Left renal pelvis (tissue), 4 donors: ENCODE data around the gene ZNF543. TPM values are rescaled to one million over a fixed set of nuclear protein-coding genes. Genes with fewer than 3 reads are reported as not detected.
A peak's percentile ranks its signal among the peaks of the same experiment; 100 is the strongest.
"Not testable (repeated sequence)": the region's sequence is repeated elsewhere in the genome, so short reads cannot be mapped to it uniquely, and the experiment has no call there.

Experiments
- DNase-seq, 4 donors: peaks; one replicate each; pipeline ENCODE4 v3.0.0-alpha.2; 2013; ENCODE audit warnings: low read depth in 4 of 4, low spot score in 3 of 4
- polyA plus RNA-seq, 4 donors: library from polyadenylated mRNA; unstranded; fragments of 120-200 nt; gene quantifications; one replicate each; pipeline ENCODE4 v1.2.1, GENCODE V29; 2013; ENCODE audit not compliant: insufficient read length in 4 of 4

The ZNF543 gene
- polyA plus RNA-seq, 4 donors = 7.2 to 10.3 (median 8.8) TPM

GRCh38 chr19:57319869-57320179 is 448 bp upstream of the ZNF543 start:
- no peak for DNase-seq

GRCh38 chr19:57321116-57321515 is 844 bp downstream of the ZNF543 start:
- DNase-seq = no peak

GRCh38 chr19:57321751-57322150 is 1.5 kb downstream of the ZNF543 start:
- no peak for DNase-seq

DNA sequence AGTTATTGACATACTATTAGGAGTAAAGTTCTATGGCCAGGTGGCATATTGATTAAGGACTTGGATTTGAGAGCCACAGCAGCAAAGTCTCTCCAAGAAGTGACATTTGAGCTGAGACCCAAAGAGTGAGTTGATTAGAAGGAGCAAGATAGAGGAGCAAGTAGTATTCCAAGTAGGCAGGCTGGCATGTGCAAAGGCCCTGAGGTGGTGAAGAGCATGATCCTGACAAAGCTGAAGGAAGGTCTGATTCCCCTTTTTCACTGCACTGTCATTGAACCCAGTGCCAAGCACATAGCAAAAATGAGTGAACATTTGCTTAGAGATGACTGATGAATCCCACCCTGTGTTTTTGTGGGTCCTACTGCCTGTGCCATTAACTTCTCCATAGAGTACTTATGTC is 4.7 kb downstream of the ZNF543 start:
- DNase-seq = no peak

DNA sequence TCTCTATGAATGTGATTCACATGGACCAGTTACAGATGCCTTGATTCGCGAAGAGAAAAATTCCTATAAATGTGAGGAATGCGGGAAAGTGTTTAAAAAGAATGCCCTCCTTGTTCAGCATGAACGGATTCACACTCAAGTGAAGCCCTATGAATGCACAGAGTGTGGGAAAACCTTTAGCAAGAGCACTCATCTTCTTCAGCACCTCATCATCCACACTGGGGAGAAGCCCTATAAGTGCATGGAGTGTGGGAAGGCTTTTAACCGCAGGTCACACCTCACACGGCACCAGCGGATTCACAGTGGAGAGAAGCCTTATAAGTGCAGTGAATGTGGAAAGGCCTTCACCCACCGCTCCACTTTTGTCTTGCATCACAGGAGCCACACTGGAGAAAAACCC is 7.7 kb downstream of the ZNF543 start:
- DNase-seq = no peak

DNA sequence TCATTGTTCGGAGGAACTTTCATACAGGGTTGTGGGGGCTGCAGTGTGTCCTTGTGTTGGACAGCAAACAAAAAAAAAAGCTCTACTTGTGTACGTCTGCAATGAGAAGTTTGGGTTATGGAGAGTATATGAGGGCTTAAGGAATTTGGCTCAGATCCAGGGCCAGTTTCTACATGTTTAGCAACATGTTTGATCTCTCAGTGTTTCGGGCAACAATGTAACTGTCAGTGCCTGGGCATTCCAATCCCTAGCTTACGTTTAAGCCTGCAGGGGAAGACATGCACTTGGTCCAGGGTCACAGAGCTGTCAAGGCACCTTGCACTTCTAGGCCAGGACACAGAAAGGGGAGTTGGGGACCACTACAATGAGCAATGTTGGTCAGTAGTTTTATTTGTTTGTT is 13.9 kb downstream of the ZNF543 start:
- DNase-seq = no peak

- DNase-seq = no peak
Observed at GRCh38 chr19:57338877-57339276, 18.6 kb downstream of the ZNF543 start.

GRCh38 chr19:57342582-57342981 is 22.3 kb downstream of the ZNF543 start:
- DNase-seq = no peak

DNA sequence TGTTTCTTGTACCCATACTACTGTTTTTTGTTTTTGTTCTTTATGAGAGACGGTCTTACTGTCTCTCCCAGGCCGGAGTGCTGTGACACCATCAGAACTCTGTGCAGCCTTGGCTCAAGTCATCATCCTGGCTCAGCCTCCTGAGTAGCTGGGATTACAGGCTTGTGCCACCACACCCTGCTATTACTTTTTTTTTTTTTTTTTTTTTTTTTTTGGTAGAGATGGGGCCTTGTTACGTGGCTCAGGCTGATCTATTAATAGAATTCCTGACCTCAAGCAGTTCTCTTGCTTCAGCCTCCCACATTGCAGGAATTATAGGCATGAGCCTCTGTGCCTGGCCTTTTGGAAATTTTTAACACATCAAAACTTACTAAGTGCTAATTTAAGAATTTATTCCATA is 27.9 kb downstream of the ZNF543 start:
- DNase-seq = no peak

DNA sequence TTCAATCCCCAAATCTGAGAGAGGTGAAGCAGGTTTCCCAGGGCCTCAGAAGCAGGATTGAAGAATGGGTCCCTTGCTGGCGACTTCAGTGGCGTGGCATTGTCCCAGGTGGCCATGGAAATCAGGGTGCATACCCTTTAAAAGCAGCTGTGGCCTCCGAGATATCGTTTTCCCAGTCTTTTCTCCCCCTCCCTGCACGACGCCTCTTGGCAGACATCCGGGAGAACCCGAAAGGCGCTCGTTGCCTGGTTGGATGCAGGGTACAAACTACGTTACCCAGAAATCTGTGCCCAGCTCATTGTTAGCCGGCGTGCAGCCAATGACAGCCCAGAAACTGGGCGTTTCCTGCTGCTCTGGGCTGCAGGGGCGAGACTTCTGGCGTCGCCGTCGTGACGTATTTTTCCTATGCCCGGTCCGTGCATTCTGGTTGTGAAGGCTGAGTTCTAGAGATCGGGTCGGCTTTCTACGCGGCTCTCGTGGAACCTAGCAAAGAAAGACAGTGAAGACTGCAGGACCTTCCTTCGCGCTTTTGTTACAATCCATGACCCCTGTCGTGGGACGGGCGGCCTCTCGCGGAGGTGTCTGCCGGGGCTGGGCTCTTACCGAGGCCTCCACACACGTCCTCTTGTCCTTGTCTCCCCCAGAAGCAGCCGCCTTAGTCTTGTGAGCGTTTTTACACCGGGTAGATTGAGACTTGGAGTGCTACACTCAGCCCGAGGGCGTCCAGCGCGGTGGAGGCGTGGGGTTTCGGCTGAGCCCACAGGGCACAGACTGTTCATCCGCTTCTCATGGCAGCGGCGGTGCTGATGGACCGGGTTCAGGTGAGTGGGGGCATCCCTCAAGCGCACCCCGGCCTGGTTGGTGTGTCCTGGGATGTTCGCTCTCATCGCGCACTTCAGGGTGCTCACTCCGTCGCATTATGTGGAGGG is 30.9 kb downstream of the ZNF543 start, which contains the start of gene ZNF304:
Gene ZNF304, plus strand, starts transcription at position 395 of the 929 bp plus-strand sequence. Its CDS starts 394 bp downstream, at position 789.
- DNase-seq = peak; percentile 85 to 91 (median 86)

DNA sequence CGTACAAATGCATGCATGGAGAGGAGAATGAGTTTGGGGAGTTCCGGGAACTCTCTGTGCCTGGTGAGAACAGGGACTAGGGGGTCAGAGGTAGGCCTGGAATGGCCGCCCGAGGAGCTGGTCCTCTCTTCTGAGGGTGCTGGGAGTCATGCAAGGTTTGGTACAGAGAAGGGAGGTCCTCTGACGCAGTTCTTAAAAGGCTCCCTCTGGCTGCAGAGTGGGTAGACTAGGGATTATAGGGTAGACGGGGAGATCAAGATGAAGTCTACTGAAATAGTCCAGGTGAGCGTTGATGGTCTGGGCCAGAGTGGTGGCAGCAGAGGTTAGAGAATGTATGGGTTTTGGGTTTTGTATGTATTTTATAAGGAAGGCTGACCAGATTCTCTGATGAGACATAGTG is 31.6 kb downstream of the ZNF543 start:
- no peak for DNase-seq

DNA sequence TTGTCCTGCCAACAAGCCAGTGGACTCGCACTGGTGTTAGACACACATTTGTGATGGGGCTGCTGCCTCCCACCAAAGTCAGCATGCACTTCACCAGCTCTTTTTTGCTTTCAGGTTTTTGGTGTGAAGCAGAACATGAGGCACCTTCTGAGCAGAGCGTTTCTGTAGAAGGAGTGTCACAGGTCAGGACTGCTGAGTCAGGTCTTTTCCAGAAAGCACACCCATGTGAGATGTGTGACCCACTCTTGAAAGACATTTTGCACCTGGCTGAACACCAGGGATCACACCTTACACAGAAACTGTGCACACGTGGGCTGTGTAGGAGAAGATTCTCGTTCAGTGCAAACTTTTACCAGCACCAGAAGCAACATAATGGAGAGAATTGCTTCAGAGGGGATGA is 35.6 kb downstream of the ZNF543 start:
- no peak for DNase-seq

- no peak for DNase-seq
Observed at GRCh38 chr19:57357406-57357805, 37.1 kb downstream of the ZNF543 start.

- DNase-seq = no peak
Observed at GRCh38 chr19:57359300-57359699, 39.0 kb downstream of the ZNF543 start.

DNA sequence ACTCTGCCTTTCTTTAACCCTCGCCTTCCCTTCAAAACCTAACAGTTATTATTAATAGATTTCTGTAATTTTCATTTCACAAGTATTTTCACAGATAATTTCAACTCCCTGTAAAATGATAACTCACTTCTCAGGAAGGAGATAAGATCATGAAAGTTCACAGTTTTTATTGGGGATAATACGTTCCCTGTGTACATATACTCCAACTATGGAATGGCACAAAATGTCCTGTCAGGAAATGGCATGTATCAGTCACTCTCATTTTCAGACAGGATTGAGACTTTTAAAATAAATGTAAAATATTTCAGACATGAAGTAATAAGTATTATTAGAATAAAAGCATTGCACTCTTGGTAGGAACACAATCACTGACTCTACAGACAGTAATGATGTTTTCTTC is 42.1 kb downstream of the ZNF543 start:
- DNase-seq = no peak

- peak; percentile 98 to 99 (median 99) for DNase-seq
Observed at GRCh38 chr19:57362997-57363687, 42.9 kb downstream of the ZNF543 start, which contains the start of the genes TRAPPC2B and ZNF547. Gene TRAPPC2B, plus strand, starts transcription at chr19:57363551. Its CDS starts 1,283 bp downstream, at chr19:57364834. Gene ZNF547, plus strand, starts transcription at chr19:57363551. Its CDS starts 5,005 bp downstream, at chr19:57368556.

DNA sequence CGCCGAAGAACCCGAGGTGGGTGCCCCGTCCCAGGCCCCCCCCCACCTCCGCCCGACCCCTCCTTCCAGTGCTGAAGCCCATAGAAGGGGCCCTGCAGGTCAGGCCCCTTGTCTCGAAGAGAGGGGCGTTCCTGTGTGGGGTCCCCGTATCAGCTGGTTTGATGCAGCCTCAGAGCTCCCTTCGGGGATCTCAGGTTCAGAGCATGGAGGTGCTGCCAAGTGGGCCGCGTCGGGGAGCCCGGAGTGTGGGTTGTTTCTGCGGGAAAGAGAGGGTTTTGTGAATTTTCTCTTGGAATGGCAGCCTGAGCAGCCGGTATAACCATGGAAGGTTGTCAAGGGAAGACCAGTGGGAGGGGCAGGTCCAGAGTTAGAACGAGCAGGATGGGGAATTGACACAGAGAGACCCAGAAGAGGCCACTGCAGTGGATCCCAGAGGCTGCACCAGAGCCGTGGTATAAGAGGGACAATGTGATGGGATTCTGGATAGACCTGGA is 43.5 kb downstream of the ZNF543 start:
- no peak for DNase-seq

DNA sequence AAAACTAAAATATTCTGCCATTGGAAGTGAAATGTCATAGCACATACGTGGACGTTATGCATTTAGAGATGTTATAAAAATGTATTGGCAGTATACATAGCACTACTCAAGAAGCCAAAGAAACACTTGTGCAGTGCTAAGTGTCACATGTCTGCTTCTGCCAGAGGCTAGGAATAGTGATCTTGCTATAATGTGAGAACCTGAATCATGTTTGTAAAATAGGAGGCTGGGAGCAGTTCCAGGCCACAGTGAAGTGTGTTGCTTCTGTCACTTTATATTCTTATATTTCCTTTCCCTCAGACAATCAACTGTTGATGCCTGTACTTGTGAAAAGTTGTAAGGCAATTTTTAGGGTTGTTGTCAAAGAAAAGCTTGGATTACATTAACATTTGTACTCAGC is 46.5 kb downstream of the ZNF543 start:
- no peak for DNase-seq

- DNase-seq = no peak
Observed at GRCh38 chr19:57374179-57374578, 53.9 kb downstream of the ZNF543 start.

DNA sequence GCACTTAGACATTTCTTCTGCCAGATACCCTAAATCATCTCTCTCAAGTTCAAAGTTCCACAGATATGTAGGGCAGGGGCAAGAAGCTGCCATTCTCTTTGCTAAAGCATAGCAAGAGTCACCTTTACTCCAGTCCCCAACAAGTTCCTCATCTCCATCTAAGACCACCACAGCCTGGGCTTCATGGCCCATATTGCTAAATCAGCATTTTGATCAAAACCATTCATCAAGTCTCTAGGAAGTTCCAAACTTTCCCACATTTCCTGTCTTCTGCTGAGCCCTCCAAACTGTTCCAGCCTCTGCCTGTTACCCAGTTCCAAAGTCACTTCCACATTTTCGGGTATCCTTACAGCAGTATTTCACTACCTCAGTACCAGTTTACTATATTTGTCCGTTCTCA is 54.4 kb downstream of the ZNF543 start:
- DNase-seq = not testable (repeated sequence)

GRCh38 chr19:57376151-57376550 is 55.9 kb downstream of the ZNF543 start:
- no peak for DNase-seq
